RCC 7860 (cell line): ENCODE measurements around the gene CTNND1.

Experiments
- DNase-seq: peaks from one replicate; pipeline ENCODE4 v3.0.0-alpha.2; 2015; ENCODE audit warnings: low spot score
- FAIRE-seq: peaks from 2 replicates; lab custom pipeline; 2012; peaks lifted over from hg19 to GRCh38; lab: Jason Lieb, UNC

CTNND1 gene

GRCh38 chr11:57763568-57763967 lies 2.0 kb downstream of the CTNND1 start:
- DNase-seq (peak; percentile 31), FAIRE-seq (peak; percentile 28)

- no peak for FAIRE-seq
- DNase-seq = no peak
Observed at GRCh38 chr11:57764021-57764420, 2.4 kb downstream of the CTNND1 start.

GRCh38 chr11:57764566-57764965 lies 3.0 kb downstream of the CTNND1 start:
- FAIRE-seq = no peak
- DNase-seq = no peak

GRCh38 chr11:57764972-57765371 lies 3.4 kb downstream of the CTNND1 start:
- FAIRE-seq (no peak), DNase-seq (no peak)

- no peak for FAIRE-seq
- no peak for DNase-seq
Observed at GRCh38 chr11:57770793-57771192, 9.2 kb downstream of the CTNND1 start.

GRCh38 chr11:57771365-57771764 lies 9.8 kb downstream of the CTNND1 start:
- FAIRE-seq = no peak
- DNase-seq = no peak

GRCh38 chr11:57772562-57772961 lies 11.0 kb downstream of the CTNND1 start:
- peak; percentile 4 for DNase-seq
- no peak for FAIRE-seq

- DNase-seq = no peak
- FAIRE-seq = no peak
Observed at GRCh38 chr11:57773026-57773598, 11.5 kb downstream of the CTNND1 start.

- FAIRE-seq (no peak), DNase-seq (no peak)
Observed at GRCh38 chr11:57775491-57775890, 13.9 kb downstream of the CTNND1 start.

- no peak for DNase-seq
Observed at GRCh38 chr11:57776031-57776521, 14.5 kb downstream of the CTNND1 start.

GRCh38 chr11:57776577-57777210 lies 15.1 kb downstream of the CTNND1 start:
- no peak for DNase-seq
- no peak for FAIRE-seq

More at GRCh38 chr11:57776031-57776521, 14.5 kb downstream of the CTNND1 start:
- no peak for FAIRE-seq

- DNase-seq (no peak), FAIRE-seq (no peak)
Observed at GRCh38 chr11:57777969-57778317, 16.3 kb downstream of the CTNND1 start.

- DNase-seq (peak; percentile 92), FAIRE-seq (peak; percentile 78)
Observed at GRCh38 chr11:57778318-57779037, 16.9 kb downstream of the CTNND1 start.

GRCh38 chr11:57779276-57779675 lies 17.7 kb downstream of the CTNND1 start:
- DNase-seq = no peak
- FAIRE-seq = no peak

GRCh38 chr11:57781529-57781943 lies 19.9 kb downstream of the CTNND1 start:
- FAIRE-seq (no peak), DNase-seq (no peak)

- FAIRE-seq = no peak
Observed at GRCh38 chr11:57785072-57785471, 23.5 kb downstream of the CTNND1 start.

GRCh38 chr11:57786436-57786835 lies 24.8 kb downstream of the CTNND1 start:
- FAIRE-seq (no peak), DNase-seq (no peak)

More at GRCh38 chr11:57785072-57785471, 23.5 kb downstream of the CTNND1 start:
- no peak for DNase-seq

GRCh38 chr11:57787006-57787604 lies 25.5 kb downstream of the CTNND1 start:
- DNase-seq = no peak
- no peak for FAIRE-seq

- DNase-seq = no peak
Observed at GRCh38 chr11:57787920-57788702, 26.5 kb downstream of the CTNND1 start.

GRCh38 chr11:57788703-57789088 lies 27.1 kb downstream of the CTNND1 start:
- DNase-seq (no peak), FAIRE-seq (no peak)

More at GRCh38 chr11:57787920-57788702, 26.5 kb downstream of the CTNND1 start:
- no peak for FAIRE-seq
